ENCODE measurements around the gene CNTRL.

The CNTRL gene

GRCh38 chr9:121216271-121216805 is 141.6 kb downstream of the CNTRL start:
- TF ChIP-seq MYC (IDR thresholded peaks at IDR 0.05; ENCODE audit: low read depth, low read length), result no peak
- no peak for TF ChIP-seq CTCF (IDR thresholded peaks at IDR 0.05; ENCODE audit: low read depth, low read length)
- no peak for TF ChIP-seq MAX (IDR thresholded peaks at IDR 0.05; ENCODE audit: low read depth, low read length)
- TF ChIP-seq POLR2A (IDR thresholded peaks at IDR 0.05; ENCODE audit: extremely low read depth, insufficient read length), result no peak
- H3K4me3 ChIP-seq (ENCODE audit: low read depth, low read length), result no peak overlapping the region
- DNase-seq (ENCODE audit: low read depth), result no peak

- DNase-seq (ENCODE audit: low read depth), result peak; percentile 51
- H3K4me3 ChIP-seq (ENCODE audit: low read depth, low read length), result no peak overlapping the region
- TF ChIP-seq MYC (IDR thresholded peaks at IDR 0.05; ENCODE audit: low read depth, low read length) (no peak), CTCF (IDR thresholded peaks at IDR 0.05; ENCODE audit: low read depth, low read length) (no peak), MAX (IDR thresholded peaks at IDR 0.05; ENCODE audit: low read depth, low read length) (no peak)
Observed at GRCh38 chr9:121217609-121218292, 143.0 kb downstream of the CNTRL start.

GRCh38 chr9:121218357-121219027 is 143.7 kb downstream of the CNTRL start:
- no peak for DNase-seq (ENCODE audit: low read depth)
- no peak overlapping the region for H3K4me3 ChIP-seq (ENCODE audit: low read depth, low read length)
- no peak for TF ChIP-seq CTCF (IDR thresholded peaks at IDR 0.05; ENCODE audit: low read depth, low read length)
- TF ChIP-seq MAX (IDR thresholded peaks at IDR 0.05; ENCODE audit: low read depth, low read length), result no peak
- TF ChIP-seq POLR2A (IDR thresholded peaks at IDR 0.05; ENCODE audit: extremely low read depth, insufficient read length), result no peak

- H3K4me3 ChIP-seq (ENCODE audit: low read depth, low read length), result no peak overlapping the region
- TF ChIP-seq CTCF (IDR thresholded peaks at IDR 0.05; ENCODE audit: low read depth, low read length), result no peak
- TF ChIP-seq MYC (IDR thresholded peaks at IDR 0.05; ENCODE audit: low read depth, low read length), result no peak
- TF ChIP-seq POLR2A (IDR thresholded peaks at IDR 0.05; ENCODE audit: extremely low read depth, insufficient read length), result no peak
- TF ChIP-seq MAX (IDR thresholded peaks at IDR 0.05; ENCODE audit: low read depth, low read length), result no peak
- no peak for DNase-seq (ENCODE audit: low read depth)
Observed at GRCh38 chr9:121219530-121219929, 144.8 kb downstream of the CNTRL start.

- DNase-seq (ENCODE audit: low read depth), result peak; percentile 28
- no peak for TF ChIP-seq POLR2A (IDR thresholded peaks at IDR 0.05; ENCODE audit: extremely low read depth, insufficient read length)
- TF ChIP-seq MYC (IDR thresholded peaks at IDR 0.05; ENCODE audit: low read depth, low read length), result no peak
- TF ChIP-seq CTCF (IDR thresholded peaks at IDR 0.05; ENCODE audit: low read depth, low read length), result no peak
- no peak for TF ChIP-seq MAX (IDR thresholded peaks at IDR 0.05; ENCODE audit: low read depth, low read length)
- H3K4me3 ChIP-seq (ENCODE audit: low read depth, low read length), result no peak overlapping the region
Observed at GRCh38 chr9:121220996-121221663, 146.4 kb downstream of the CNTRL start.

Data from NB4 (cell line).